ENCODE data around the gene RAB10.
A peak's percentile ranks its signal among the peaks of the same experiment; 100 is the strongest.

RAB10 gene

DNA sequence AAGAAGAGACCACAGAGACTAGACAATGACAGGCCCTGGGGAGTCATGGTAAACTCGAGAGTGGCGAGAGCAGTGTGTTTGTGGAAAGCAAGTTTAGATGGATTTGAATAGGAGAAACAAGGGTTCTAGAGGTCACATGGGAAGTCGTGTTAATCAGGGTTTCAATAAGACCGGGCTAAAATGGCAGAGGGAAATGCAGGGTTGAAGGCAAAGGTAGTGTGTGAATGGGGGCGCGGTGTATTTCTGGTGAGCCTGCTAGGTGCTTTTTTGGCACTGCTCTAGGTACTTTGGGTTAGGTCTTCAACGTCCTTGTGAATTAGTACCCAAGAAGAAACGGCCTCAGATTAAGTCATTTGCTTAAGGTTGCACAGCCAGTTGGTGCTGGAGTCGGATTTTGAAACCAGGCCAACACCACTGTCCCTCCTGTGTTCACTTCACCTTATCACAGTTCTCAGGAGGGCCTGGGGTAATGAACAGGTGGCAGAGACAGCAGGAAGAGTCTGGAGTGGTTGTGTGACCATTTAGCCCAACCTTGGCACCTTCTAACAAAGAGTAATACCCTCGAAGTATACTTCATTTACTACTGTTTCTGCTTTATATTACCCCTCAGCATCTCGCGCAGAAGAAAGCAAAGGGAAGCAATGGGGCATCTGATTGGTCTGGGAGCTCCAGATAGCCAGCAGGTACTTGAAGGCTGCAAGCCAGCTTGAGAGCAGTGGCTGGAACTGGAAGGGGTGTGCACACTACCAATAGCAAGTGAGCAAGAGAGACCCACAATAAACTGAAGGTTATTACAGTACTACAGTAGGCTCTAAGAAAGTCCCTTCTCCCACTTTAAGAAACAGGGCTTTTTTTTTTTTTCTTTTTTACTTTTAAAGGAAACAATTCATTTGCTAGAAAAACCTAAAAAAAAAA is 105.6 kb downstream of the RAB10 start:
- DNase-seq (ENCODE audit: low read depth): peak; percentile 20
- no peak overlapping the region for H3K4me3 ChIP-seq (ENCODE audit: low read depth, low read length)
- TF ChIP-seq MYC (IDR thresholded peaks at IDR 0.05; ENCODE audit: low read depth, low read length) (no peak), POLR2A (IDR thresholded peaks at IDR 0.05; ENCODE audit: extremely low read depth, insufficient read length) (no peak)
- TF ChIP-seq, protein P1, sequence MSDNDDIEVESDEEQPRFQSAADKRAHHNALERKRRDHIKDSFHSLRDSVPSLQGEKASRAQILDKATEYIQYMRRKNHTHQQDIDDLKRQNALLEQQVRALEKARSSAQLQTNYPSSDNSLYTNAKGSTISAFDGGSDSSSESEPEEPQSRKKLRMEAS (IDR thresholded peaks at IDR 0.05; ENCODE audit: low read depth, low read length): no peak
- TF ChIP-seq, protein P2, sequence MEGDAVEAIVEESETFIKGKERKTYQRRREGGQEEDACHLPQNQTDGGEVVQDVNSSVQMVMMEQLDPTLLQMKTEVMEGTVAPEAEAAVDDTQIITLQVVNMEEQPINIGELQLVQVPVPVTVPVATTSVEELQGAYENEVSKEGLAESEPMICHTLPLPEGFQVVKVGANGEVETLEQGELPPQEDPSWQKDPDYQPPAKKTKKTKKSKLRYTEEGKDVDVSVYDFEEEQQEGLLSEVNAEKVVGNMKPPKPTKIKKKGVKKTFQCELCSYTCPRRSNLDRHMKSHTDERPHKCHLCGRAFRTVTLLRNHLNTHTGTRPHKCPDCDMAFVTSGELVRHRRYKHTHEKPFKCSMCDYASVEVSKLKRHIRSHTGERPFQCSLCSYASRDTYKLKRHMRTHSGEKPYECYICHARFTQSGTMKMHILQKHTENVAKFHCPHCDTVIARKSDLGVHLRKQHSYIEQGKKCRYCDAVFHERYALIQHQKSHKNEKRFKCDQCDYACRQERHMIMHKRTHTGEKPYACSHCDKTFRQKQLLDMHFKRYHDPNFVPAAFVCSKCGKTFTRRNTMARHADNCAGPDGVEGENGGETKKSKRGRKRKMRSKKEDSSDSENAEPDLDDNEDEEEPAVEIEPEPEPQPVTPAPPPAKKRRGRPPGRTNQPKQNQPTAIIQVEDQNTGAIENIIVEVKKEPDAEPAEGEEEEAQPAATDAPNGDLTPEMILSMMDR (IDR thresholded peaks at IDR 0.05; ENCODE audit: low read depth, low read length): no peak

DNA sequence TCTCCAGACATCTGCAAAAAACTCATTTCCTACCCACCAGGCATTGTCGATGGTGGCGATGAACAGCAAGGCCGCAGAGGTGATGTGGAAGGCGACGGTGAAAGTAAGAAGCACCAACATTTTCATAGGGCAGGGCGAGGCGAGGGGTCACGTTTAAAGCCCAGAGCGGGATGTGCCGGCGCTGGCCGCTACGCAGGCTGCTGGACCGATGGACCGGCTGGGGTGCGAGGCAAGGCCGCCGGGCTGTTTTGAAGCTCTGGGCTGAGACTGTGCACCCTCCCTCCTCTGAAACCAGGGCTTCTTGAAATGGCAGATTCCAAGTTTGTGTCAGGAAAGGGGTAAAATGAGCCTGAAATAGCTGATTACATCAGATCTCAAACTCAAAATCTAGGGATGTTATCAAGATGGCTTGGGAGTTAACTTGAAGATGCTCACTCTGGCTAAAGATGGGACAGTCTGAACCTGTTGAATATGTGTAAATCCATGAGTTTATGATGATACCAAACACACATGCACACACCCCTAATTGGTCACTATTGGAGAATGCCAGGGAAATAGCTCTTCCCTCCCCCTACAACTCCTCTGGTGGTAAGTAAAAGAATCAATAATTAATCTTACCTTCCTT is 107.4 kb downstream of the RAB10 start:
- no peak overlapping the region for H3K4me3 ChIP-seq (ENCODE audit: low read depth, low read length)
- DNase-seq (ENCODE audit: low read depth): no peak
- TF ChIP-seq, protein P2 (IDR thresholded peaks at IDR 0.05; ENCODE audit: low read depth, low read length): no peak
- no peak for TF ChIP-seq POLR2A (IDR thresholded peaks at IDR 0.05; ENCODE audit: extremely low read depth, insufficient read length)
- TF ChIP-seq, protein P1 (IDR thresholded peaks at IDR 0.05; ENCODE audit: low read depth, low read length): no peak
- no peak for TF ChIP-seq MYC (IDR thresholded peaks at IDR 0.05; ENCODE audit: low read depth, low read length)

DNA sequence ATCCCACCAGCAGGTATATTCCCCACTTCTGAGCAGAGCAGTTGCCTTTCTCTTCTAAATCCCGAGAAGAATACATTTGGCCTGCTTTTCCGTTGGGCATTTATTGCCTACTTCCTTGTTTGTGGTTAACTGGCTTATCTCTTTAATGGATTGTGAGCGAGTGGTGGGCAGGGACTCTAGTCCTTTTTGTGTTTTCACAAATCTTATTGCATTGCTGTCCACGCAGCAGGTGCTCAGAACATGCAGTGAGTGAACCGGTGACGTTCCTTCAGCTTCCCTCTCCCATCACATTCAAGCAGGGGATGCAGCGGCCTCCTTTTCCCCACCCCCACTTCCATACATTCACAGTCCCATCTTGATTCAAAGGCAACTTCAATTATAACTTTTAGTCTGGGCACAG is 110.1 kb downstream of the RAB10 start:
- peak; percentile 81 for DNase-seq (ENCODE audit: low read depth)
- no peak overlapping the region for H3K4me3 ChIP-seq (ENCODE audit: low read depth, low read length)
- TF ChIP-seq, protein P2 (IDR thresholded peaks at IDR 0.05; ENCODE audit: low read depth, low read length): no peak
- TF ChIP-seq POLR2A (IDR thresholded peaks at IDR 0.05; ENCODE audit: extremely low read depth, insufficient read length) (no peak), MYC (IDR thresholded peaks at IDR 0.05; ENCODE audit: low read depth, low read length) (no peak)
- TF ChIP-seq, protein P1 (IDR thresholded peaks at IDR 0.05; ENCODE audit: low read depth, low read length): no peak

DNA sequence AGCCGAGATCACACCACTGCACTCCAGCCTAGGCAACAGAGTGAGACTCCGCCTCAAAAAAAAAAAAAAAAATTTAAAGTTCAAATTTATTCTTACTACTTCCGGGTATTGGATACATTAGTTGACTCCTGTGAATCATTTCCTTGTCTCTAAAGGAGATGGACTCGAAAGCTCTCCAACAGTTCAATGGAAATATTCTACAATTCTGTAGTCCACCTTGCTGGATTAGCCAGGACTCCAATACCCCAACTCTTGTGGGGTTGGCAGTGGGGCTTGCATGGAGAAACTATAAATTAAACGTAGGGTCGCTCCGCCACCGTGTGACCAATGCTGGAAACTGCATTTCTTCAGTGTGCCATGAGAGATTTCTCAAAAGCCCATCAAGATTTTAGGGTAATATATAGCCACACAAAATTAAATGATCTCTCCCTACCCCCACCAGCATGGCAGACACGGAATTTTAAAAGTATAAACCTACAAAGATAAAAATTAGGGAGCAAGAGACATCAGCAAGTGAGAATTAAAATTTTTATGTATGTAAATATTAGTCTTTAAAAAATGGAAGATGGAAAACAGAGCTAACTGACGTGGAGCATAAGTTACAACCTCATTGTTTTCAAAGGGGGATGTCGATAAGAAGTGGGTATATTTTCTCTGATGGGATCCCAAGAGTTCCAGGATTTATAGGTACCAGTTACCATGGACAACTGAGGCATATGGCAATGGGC is 111.2 kb downstream of the RAB10 start:
- peak; percentile 84 for DNase-seq (ENCODE audit: low read depth)
- H3K4me3 ChIP-seq (ENCODE audit: low read depth, low read length): no peak overlapping the region
- TF ChIP-seq, protein P2 (IDR thresholded peaks at IDR 0.05; ENCODE audit: low read depth, low read length): peak; percentile 74
- TF ChIP-seq, protein P1 (IDR thresholded peaks at IDR 0.05; ENCODE audit: low read depth, low read length): no peak

DNA sequence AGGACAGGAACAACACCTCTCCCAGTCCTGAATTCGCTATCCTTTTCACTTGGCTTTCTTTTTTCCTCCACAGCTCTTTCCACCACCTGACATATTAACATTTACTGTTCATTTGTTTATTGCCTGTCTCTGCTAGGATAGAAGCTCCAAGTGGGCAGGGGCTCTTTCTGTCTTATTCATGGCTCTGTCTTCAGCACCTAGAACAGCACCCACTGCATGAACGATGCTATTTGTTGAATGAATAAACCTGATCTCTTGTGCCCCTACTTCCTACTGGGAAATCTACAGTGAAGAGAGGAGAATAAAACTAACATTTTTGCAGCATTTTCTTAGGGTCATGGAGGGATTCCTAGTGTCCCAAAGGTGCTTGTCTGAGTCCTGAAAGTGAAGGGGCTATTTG is 114.6 kb downstream of the RAB10 start:
- peak; percentile 42 for DNase-seq (ENCODE audit: low read depth)
- H3K4me3 ChIP-seq (ENCODE audit: low read depth, low read length): no peak overlapping the region
- TF ChIP-seq, protein P1 (IDR thresholded peaks at IDR 0.05; ENCODE audit: low read depth, low read length): no peak
- TF ChIP-seq POLR2A (IDR thresholded peaks at IDR 0.05; ENCODE audit: extremely low read depth, insufficient read length) (no peak), MYC (IDR thresholded peaks at IDR 0.05; ENCODE audit: low read depth, low read length) (no peak)
- TF ChIP-seq, protein P2 (IDR thresholded peaks at IDR 0.05; ENCODE audit: low read depth, low read length): no peak

All from NB4 (cell line).